Activated naive CD8-positive, alpha-beta T cell treated with anti-CD3 and anti-CD28 coated beads for 36 hours (primary cell): ENCODE results near the gene NEO1. TPM values are rescaled to one million over a fixed set of nuclear protein-coding genes. Genes with fewer than 3 reads are reported as not detected.

ENCODE experiments used
- DNase-seq: peaks from one replicate; pipeline ENCODE4 v3.0.0; 2021
- H3K27ac Mint-ChIP-seq: one replicate; pipeline ENCODE4 v1.8.0; 2022; ENCODE audit warnings: mild to moderate bottlenecking, moderate library complexity, mixed read lengths
- H3K27me3 Mint-ChIP-seq: one replicate; pipeline ENCODE4 v1.8.0; 2022; ENCODE audit warnings: mild to moderate bottlenecking, mixed read lengths
- H3K36me3 Mint-ChIP-seq: one replicate; pipeline ENCODE4 v1.8.0; 2021; ENCODE audit warnings: mild to moderate bottlenecking, mixed read lengths
- H3K4me1 Mint-ChIP-seq: one replicate; pipeline ENCODE4 v1.8.0; 2021; ENCODE audit warnings: mixed read lengths
- H3K4me3 Mint-ChIP-seq: one replicate; pipeline ENCODE4 v1.8.0; 2022; ENCODE audit warnings: mild to moderate bottlenecking, moderate library complexity, mixed read lengths
- H3K9me3 Mint-ChIP-seq: one replicate; pipeline ENCODE4 v1.8.0; 2022; ENCODE audit warnings: mixed read lengths
- total RNA-seq, 2 experiments: library from RNA; stranded (reverse); gene quantifications; one replicate each; pipeline ENCODE4 v1.2.3, GENCODE V29; 2021

The NEO1 gene
- total RNA-seq, 2 experiments from 2014 or later, result 4.1 to 4.7 TPM

GRCh38 chr15:73331991-73332925 is 280.0 kb downstream of the NEO1 start:
- Mint-ChIP-seq H3K27me3 (no peaks in the 10 kb centered on the region), H3K9me3 (no peaks in the 10 kb centered on the region), H3K4me1 (no peaks in the 10 kb centered on the region), H3K36me3 (no peaks in the 10 kb centered on the region), H3K4me3 (no peak overlapping the region), H3K27ac (no peak overlapping the region)
- DNase-seq, result no peak

GRCh38 chr15:73333001-73333400 is 280.7 kb downstream of the NEO1 start:
- Mint-ChIP-seq H3K4me1 (no peaks in the 10 kb centered on the region), H3K9me3 (no peaks in the 10 kb centered on the region), H3K36me3 (no peaks in the 10 kb centered on the region)

GRCh38 chr15:73334086-73334485 is 281.8 kb downstream of the NEO1 start:
- H3K27me3 Mint-ChIP-seq, result no peaks in the 10 kb centered on the region
- H3K27ac Mint-ChIP-seq, result no peak overlapping the region
- H3K4me1 Mint-ChIP-seq, result no peaks in the 10 kb centered on the region
- H3K36me3 Mint-ChIP-seq, result no peaks in the 10 kb centered on the region
- H3K4me3 Mint-ChIP-seq, result no peak overlapping the region
- DNase-seq, result no peak
- H3K9me3 Mint-ChIP-seq, result no peaks in the 10 kb centered on the region

More at GRCh38 chr15:73333001-73333400, 280.7 kb downstream of the NEO1 start:
- no peaks in the 10 kb centered on the region for H3K27me3 Mint-ChIP-seq
- no peak for DNase-seq
- H3K27ac Mint-ChIP-seq, result no peak overlapping the region
- no peak overlapping the region for H3K4me3 Mint-ChIP-seq

GRCh38 chr15:73335026-73335425 is 282.8 kb downstream of the NEO1 start:
- Mint-ChIP-seq H3K36me3 (no peaks in the 10 kb centered on the region), H3K4me3 (no peak overlapping the region), H3K9me3 (no peaks in the 10 kb centered on the region), H3K27me3 (no peaks in the 10 kb centered on the region), H3K27ac (no peak overlapping the region), H3K4me1 (no peaks in the 10 kb centered on the region)
- no peak for DNase-seq

GRCh38 chr15:73335471-73335870 is 283.2 kb downstream of the NEO1 start:
- Mint-ChIP-seq H3K36me3 (no peaks in the 10 kb centered on the region), H3K9me3 (no peaks in the 10 kb centered on the region), H3K4me1 (no peaks in the 10 kb centered on the region), H3K27ac (no peak overlapping the region), H3K4me3 (no peak overlapping the region), H3K27me3 (no peaks in the 10 kb centered on the region)
- no peak for DNase-seq

- no peak for DNase-seq
- Mint-ChIP-seq H3K9me3 (no peaks in the 10 kb centered on the region), H3K4me1 (no peaks in the 10 kb centered on the region), H3K27ac (no peak overlapping the region), H3K36me3 (no peaks in the 10 kb centered on the region), H3K27me3 (no peaks in the 10 kb centered on the region), H3K4me3 (no peak overlapping the region)
These were observed 284.5 kb downstream of the NEO1 start for GRCh38 chr15:73336756-73337155.

- H3K36me3 Mint-ChIP-seq, result no peaks in the 10 kb centered on the region
These were observed 284.9 kb downstream of the NEO1 start for GRCh38 chr15:73337187-73337586.

GRCh38 chr15:73338058-73338457 is 285.8 kb downstream of the NEO1 start:
- H3K4me1 Mint-ChIP-seq, result no peaks in the 10 kb centered on the region
- H3K27me3 Mint-ChIP-seq, result peaks cover under 1% of the 10 kb centered on the region
- no peak overlapping the region for H3K4me3 Mint-ChIP-seq
- no peak overlapping the region for H3K27ac Mint-ChIP-seq
- no peaks in the 10 kb centered on the region for H3K36me3 Mint-ChIP-seq
- H3K9me3 Mint-ChIP-seq, result no peaks in the 10 kb centered on the region
- DNase-seq, result no peak

More at GRCh38 chr15:73337187-73337586, 284.9 kb downstream of the NEO1 start:
- Mint-ChIP-seq H3K9me3 (no peaks in the 10 kb centered on the region), H3K4me1 (no peaks in the 10 kb centered on the region), H3K4me3 (no peak overlapping the region), H3K27me3 (no peaks in the 10 kb centered on the region), H3K27ac (no peak overlapping the region)
- no peak for DNase-seq

- no peak for DNase-seq
- Mint-ChIP-seq H3K4me1 (no peaks in the 10 kb centered on the region), H3K36me3 (no peaks in the 10 kb centered on the region), H3K9me3 (no peaks in the 10 kb centered on the region), H3K27ac (no peak overlapping the region), H3K27me3 (peaks cover 3% of the 10 kb centered on the region), H3K4me3 (no peak overlapping the region)
These were observed 286.5 kb downstream of the NEO1 start for GRCh38 chr15:73338606-73339374.

- Mint-ChIP-seq H3K36me3 (no peaks in the 10 kb centered on the region), H3K27me3 (peaks cover 3% of the 10 kb centered on the region), H3K27ac (no peak overlapping the region), H3K4me3 (no peak overlapping the region), H3K9me3 (no peaks in the 10 kb centered on the region), H3K4me1 (no peaks in the 10 kb centered on the region)
- no peak for DNase-seq
These were observed 288.4 kb downstream of the NEO1 start for GRCh38 chr15:73340502-73341192.

- H3K36me3 Mint-ChIP-seq, result no peaks in the 10 kb centered on the region
- H3K27ac Mint-ChIP-seq, result no peak overlapping the region
- no peaks in the 10 kb centered on the region for H3K4me1 Mint-ChIP-seq
- H3K9me3 Mint-ChIP-seq, result no peaks in the 10 kb centered on the region
- peaks cover 4% of the 10 kb centered on the region for H3K27me3 Mint-ChIP-seq
- DNase-seq, result no peak
- H3K4me3 Mint-ChIP-seq, result no peak overlapping the region
These were observed 289.8 kb downstream of the NEO1 start for GRCh38 chr15:73341886-73342600.

GRCh38 chr15:73344056-73344455 is 291.8 kb downstream of the NEO1 start:
- Mint-ChIP-seq H3K9me3 (no peaks in the 10 kb centered on the region), H3K27ac (no peak overlapping the region), H3K36me3 (no peaks in the 10 kb centered on the region), H3K27me3 (peaks cover 7% of the 10 kb centered on the region), H3K4me3 (no peak overlapping the region), H3K4me1 (no peaks in the 10 kb centered on the region)
- DNase-seq, result no peak

- Mint-ChIP-seq H3K4me3 (no peak overlapping the region), H3K9me3 (no peaks in the 10 kb centered on the region), H3K27ac (no peak overlapping the region), H3K36me3 (no peaks in the 10 kb centered on the region), H3K4me1 (no peaks in the 10 kb centered on the region), H3K27me3 (peaks cover 7% of the 10 kb centered on the region)
- DNase-seq, result no peak
These were observed 293.4 kb downstream of the NEO1 start for GRCh38 chr15:73345658-73346057.

GRCh38 chr15:73346735-73347312 is 294.6 kb downstream of the NEO1 start:
- no peaks in the 10 kb centered on the region for H3K9me3 Mint-ChIP-seq
- DNase-seq, result peak; percentile 53
- H3K36me3 Mint-ChIP-seq, result no peaks in the 10 kb centered on the region
- no peak overlapping the region for H3K4me3 Mint-ChIP-seq
- H3K27me3 Mint-ChIP-seq, result peaks cover 7% of the 10 kb centered on the region
- H3K4me1 Mint-ChIP-seq, result no peaks in the 10 kb centered on the region
- H3K27ac Mint-ChIP-seq, result no peak overlapping the region
